ENCODE measurements around the gene MSMP.

- TF ChIP-seq CTCF (IDR thresholded peaks at IDR 0.05 in 2 of 3, conservative IDR thresholded peaks at IDR 0.05 in 1 of 3; ENCODE audit: control insufficient read depth in 2 of 3, extremely low read depth in 1 of 3, insufficient read depth in 1 of 3, low read depth in 3 of 3, low read length in 3 of 3) (no peak), ZNF592 (IDR thresholded peaks at IDR 0.05) (0 out of 2 replicates have a peak, but pooled peaks have one; percentile 57), SKIL (IDR thresholded peaks at IDR 0.05; ENCODE audit: low read depth, poor library complexity, severe bottlenecking) (no peak), HSF1 (IDR thresholded peaks at IDR 0.05; ENCODE audit: low read depth, low read length) (no peak), ETV6 (conservative IDR thresholded peaks at IDR 0.05 in 1 of 2, IDR thresholded peaks at IDR 0.05 in 1 of 2; ENCODE audit: borderline replicate concordance in 1 of 2, low read depth in 1 of 2) (no peak), E2F4 (IDR thresholded peaks at IDR 0.05; ENCODE audit: low read depth, low read length) (no peak), NRF1 (conservative IDR thresholded peaks at IDR 0.05; ENCODE audit: low read depth, low read length) (no peak), ZZZ3 (IDR thresholded peaks at IDR 0.05; ENCODE audit: control insufficient read depth, insufficient read length, low read depth) (no peak), TARDBP (IDR thresholded peaks at IDR 0.05; ENCODE audit: borderline replicate concordance) (no peak), HDAC2 (IDR thresholded peaks at IDR 0.05) (no peak), CHD4 (IDR thresholded peaks at IDR 0.05) (no peak), ZBTB40 (IDR thresholded peaks at IDR 0.05; ENCODE audit: borderline replicate concordance) (peak; percentile 80)
Measured at GRCh38 chr9:35748858-35749514, 5.1 kb downstream of the MSMP start, which contains the start of the genes GBA2 and RGP1.

Data from GM12878 (cell line).